Stimulated activated CD4-positive, alpha-beta T cell treated with anti-CD3 and anti-CD28 coated beads, Interleukin-12 subunit alpha, Interleukin-12 subunit beta, amount 100 ng/mL, for 24 hours (primary cell): ENCODE measurements around the gene TNFRSF1B.

Experiments
- DNase-seq, 2 experiments: peaks; one replicate each; pipeline ENCODE4 v3.0.0-alpha.2; 2020; ENCODE audit warnings: low read depth in 2 of 2

Gene TNFRSF1B

GRCh38 chr1:12191242-12192032, 24.6 kb downstream of the TNFRSF1B start:
- no peak for DNase-seq

- no peak for DNase-seq
Measured at GRCh38 chr1:12194666-12195216, 27.9 kb downstream of the TNFRSF1B start.

- no peak for DNase-seq
Measured at GRCh38 chr1:12195416-12195815, 28.6 kb downstream of the TNFRSF1B start.

GRCh38 chr1:12196641-12197482, 30.1 kb downstream of the TNFRSF1B start:
- DNase-seq = no peak

- DNase-seq = no peak
Measured at GRCh38 chr1:12197483-12197880, 30.7 kb downstream of the TNFRSF1B start.

- DNase-seq = no peak
Measured at GRCh38 chr1:12200208-12200607, 33.4 kb downstream of the TNFRSF1B start.

- no peak for DNase-seq
Measured at GRCh38 chr1:12201352-12202189, 34.8 kb downstream of the TNFRSF1B start.

- no peak for DNase-seq
Measured at GRCh38 chr1:12202190-12202497, 35.4 kb downstream of the TNFRSF1B start.

GRCh38 chr1:12202577-12202976, 35.8 kb downstream of the TNFRSF1B start:
- no peak for DNase-seq

- no peak for DNase-seq
Measured at GRCh38 chr1:12203216-12204007, 36.6 kb downstream of the TNFRSF1B start.

- DNase-seq = peak; percentile 33 to 55
Measured at GRCh38 chr1:12204140-12204539, 37.3 kb downstream of the TNFRSF1B start.

- DNase-seq = no peak
Measured at GRCh38 chr1:12204754-12205658, 38.2 kb downstream of the TNFRSF1B start.

GRCh38 chr1:12206238-12206637, 39.4 kb downstream of the TNFRSF1B start:
- DNase-seq = no peak

- DNase-seq = no peak
Measured at GRCh38 chr1:12206792-12207424, 40.1 kb downstream of the TNFRSF1B start.

- no peak for DNase-seq
Measured at GRCh38 chr1:12208271-12208670, 41.5 kb downstream of the TNFRSF1B start.

GRCh38 chr1:12208764-12209494, 42.1 kb downstream of the TNFRSF1B start:
- DNase-seq = peak; percentile 75 to 91

GRCh38 chr1:12209495-12209832, 42.7 kb downstream of the TNFRSF1B start:
- DNase-seq = no peak

- DNase-seq = no peak
Measured at GRCh38 chr1:12215118-12215961, 48.5 kb downstream of the TNFRSF1B start.
